HEK293 (cell line): ENCODE measurements around the gene TXNDC8.

ENCODE experiments used
- KLF8 ChIP-seq: fragments of 450-650 bp; formaldehyde crosslinking; IDR thresholded peaks from 2 replicates; pipeline ENCODE4 v1.5.1; 2016; ENCODE audit warnings: missing biosample characterization, missing genetic modification characterization
- SALL2 ChIP-seq: fragments of 450-650 bp; formaldehyde crosslinking; IDR thresholded peaks from 2 replicates; pipeline ENCODE4 v1.5.0; 2017; ENCODE audit warnings: missing biosample characterization, mild to moderate bottlenecking, missing genetic modification characterization, borderline replicate concordance
- ZNF366 ChIP-seq: fragments of 450-650 bp; formaldehyde crosslinking; conservative IDR thresholded peaks from 2 replicates; pipeline ENCODE4 v1.5.1; 2016; ENCODE audit warnings: missing biosample characterization, missing genetic modification characterization
- ZNF449 ChIP-seq: fragments of 450-650 bp; formaldehyde crosslinking; IDR thresholded peaks from 2 replicates; pipeline ENCODE4 v1.5.1; 2017; ENCODE audit warnings: missing biosample characterization, mild to moderate bottlenecking, missing genetic modification characterization, moderate library complexity
- TF ChIP-seq, protein P1 (sequence below): fragments of 450-650 bp; formaldehyde crosslinking; IDR thresholded peaks from 2 replicates; pipeline ENCODE4 v1.5.1; 2016; ENCODE audit warnings: missing biosample characterization, missing genetic modification characterization
- TF ChIP-seq, protein P2 (sequence below): sonication (generic); formaldehyde crosslinking; IDR thresholded peaks from 2 replicates; pipeline ENCODE4 v1.8.1; 2022; ENCODE audit warnings: mild to moderate bottlenecking, moderate library complexity, missing genetic modification reagents

DNA sequence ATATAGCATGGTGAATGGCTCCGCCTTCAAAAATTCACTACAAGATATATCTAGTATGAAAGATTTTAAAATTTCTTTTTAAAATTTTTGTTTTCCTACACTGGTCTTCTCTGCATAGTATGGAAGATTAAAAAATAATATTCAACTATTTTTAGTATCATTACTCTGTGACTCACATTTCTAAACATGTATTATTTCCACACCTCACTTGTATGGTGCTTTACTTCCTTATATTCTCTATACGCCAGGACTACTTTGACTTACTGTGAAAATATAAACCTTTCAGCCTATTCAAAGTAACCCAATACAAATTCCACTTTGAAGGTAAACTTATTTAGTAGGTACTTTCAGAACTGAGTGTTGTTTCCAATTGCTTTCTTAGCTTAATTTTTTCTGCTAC lies 26.8 kb upstream of the TXNDC8 start:
- TF ChIP-seq, protein P1, sequence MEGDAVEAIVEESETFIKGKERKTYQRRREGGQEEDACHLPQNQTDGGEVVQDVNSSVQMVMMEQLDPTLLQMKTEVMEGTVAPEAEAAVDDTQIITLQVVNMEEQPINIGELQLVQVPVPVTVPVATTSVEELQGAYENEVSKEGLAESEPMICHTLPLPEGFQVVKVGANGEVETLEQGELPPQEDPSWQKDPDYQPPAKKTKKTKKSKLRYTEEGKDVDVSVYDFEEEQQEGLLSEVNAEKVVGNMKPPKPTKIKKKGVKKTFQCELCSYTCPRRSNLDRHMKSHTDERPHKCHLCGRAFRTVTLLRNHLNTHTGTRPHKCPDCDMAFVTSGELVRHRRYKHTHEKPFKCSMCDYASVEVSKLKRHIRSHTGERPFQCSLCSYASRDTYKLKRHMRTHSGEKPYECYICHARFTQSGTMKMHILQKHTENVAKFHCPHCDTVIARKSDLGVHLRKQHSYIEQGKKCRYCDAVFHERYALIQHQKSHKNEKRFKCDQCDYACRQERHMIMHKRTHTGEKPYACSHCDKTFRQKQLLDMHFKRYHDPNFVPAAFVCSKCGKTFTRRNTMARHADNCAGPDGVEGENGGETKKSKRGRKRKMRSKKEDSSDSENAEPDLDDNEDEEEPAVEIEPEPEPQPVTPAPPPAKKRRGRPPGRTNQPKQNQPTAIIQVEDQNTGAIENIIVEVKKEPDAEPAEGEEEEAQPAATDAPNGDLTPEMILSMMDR (tag by site-specific recombination): no peak
- TF ChIP-seq ZNF449 (tag by site-specific recombination): no peak
- no peak for TF ChIP-seq KLF8 (tag by site-specific recombination)
- no peak for TF ChIP-seq ZNF366
- TF ChIP-seq, protein P2, sequence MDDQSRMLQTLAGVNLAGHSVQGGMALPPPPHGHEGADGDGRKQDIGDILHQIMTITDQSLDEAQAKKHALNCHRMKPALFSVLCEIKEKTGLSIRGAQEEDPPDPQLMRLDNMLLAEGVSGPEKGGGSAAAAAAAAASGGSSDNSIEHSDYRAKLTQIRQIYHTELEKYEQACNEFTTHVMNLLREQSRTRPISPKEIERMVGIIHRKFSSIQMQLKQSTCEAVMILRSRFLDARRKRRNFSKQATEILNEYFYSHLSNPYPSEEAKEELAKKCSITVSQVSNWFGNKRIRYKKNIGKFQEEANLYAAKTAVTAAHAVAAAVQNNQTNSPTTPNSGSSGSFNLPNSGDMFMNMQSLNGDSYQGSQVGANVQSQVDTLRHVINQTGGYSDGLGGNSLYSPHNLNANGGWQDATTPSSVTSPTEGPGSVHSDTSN (CRISPR knock-in tag): no peak
- TF ChIP-seq SALL2 (tag by site-specific recombination): no peak
